Fibroblast of skin of scalp (primary cell): Measurements from ENCODE around the gene PPIP5K1.

Experiments used
- DNase-seq: peaks from one replicate; pipeline ENCODE4 v3.0.0-alpha.2; 2013

The PPIP5K1 gene

GRCh38 chr15:43544266-43544665 lies 45.7 kb downstream of the PPIP5K1 start:
- DNase-seq: no peak

- DNase-seq: no peak
Measured at GRCh38 chr15:43541785-43542184, 48.2 kb downstream of the PPIP5K1 start.

- no peak for DNase-seq
Measured at GRCh38 chr15:43538091-43538490, 51.9 kb downstream of the PPIP5K1 start.

DNA sequence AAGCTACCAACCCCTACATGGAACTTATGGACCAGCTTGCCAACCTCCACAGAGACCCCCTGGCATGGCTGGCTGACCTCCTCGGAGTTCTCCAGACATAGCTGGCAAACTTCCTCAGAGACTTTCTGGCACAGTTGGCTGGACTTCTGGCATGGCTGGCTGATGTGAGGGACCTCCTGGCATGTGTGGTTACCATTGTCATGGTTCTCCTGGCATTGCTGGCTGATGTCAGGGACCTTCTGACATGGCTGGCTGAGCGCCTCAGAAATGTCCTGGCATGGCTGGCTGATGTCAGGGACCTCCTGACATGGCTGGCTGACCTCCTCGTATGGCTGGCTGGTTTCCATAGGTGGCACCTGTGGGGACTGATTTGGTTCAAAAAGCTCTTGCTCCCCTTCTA lies 55.1 kb downstream of the PPIP5K1 start:
- DNase-seq: no peak

GRCh38 chr15:43532826-43533225 lies 57.2 kb downstream of the PPIP5K1 start:
- DNase-seq: peak; percentile 53

- no peak for DNase-seq
Measured at GRCh38 chr15:43531018-43531670, 58.9 kb downstream of the PPIP5K1 start.

DNA sequence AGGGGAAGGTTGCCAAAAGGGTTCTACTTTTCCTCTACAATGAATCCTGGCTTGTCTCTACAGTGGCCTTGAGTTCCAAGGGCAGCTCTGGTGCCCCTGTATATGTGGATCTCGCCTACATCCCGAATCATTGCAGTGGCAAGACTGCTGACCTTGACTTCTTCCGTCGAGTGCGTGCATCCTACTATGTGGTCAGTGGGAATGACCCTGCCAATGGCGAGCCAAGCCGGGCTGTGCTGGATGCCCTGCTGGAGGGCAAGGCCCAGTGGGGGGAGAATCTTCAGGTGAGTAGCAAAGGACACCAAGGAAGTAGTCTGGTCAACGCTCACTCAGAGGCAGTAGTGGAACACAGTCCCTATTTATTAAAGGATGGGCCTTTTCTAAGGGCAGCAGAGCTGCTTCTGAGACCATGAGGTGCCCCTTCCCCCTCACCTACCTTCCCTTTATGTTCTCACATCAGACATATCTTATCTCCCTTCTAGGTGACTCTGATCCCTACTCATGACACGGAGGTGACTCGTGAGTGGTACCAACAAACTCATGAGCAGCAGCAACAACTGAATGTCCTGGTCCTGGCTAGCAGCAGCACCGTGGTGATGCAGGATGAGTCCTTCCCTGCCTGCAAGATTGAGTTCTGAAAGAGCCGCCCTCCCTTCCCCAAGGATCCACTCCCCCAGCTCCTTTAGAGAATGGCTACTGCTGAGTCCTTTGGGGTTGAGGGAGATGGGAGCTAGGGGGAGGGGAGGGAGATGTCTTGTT lies 60.2 kb downstream of the PPIP5K1 start:
- DNase-seq: no peak

- DNase-seq: no peak
Measured at GRCh38 chr15:43529141-43529540, 60.9 kb downstream of the PPIP5K1 start.

- DNase-seq: no peak
Measured at GRCh38 chr15:43528542-43529007, 61.4 kb downstream of the PPIP5K1 start.

DNA sequence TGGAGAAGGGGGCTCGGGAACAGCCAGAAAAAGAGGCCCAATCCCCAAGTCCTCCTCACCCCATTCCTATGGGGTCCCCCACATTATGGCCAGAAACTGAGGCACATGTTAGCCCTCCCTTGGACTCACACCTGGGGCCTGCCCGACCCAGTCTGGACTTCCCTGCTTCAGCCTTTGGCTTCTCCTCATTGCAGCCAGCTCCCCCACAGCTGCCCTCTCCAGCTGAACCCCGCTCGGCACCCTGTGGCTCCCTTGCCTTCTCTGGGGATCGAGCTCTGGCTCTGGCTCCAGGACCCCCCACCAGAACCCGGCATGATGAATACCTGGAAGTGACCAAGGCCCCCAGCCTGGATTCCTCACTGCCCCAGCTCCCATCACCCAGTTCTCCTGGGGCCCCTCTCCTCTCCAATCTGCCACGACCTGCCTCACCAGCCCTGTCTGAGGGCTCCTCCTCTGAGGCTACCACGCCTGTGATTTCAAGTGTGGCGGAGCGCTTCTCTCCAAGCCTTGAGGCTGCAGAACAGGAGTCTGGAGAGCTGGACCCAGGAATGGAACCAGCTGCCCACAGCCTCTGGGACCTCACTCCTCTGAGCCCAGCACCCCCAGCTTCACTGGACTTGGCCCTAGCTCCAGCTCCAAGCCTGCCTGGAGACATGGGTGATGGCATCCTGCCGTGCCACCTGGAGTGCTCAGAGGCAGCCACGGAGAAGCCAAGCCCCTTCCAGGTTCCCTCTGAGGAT lies 62.0 kb downstream of the PPIP5K1 start:
- DNase-seq: no peak

DNA sequence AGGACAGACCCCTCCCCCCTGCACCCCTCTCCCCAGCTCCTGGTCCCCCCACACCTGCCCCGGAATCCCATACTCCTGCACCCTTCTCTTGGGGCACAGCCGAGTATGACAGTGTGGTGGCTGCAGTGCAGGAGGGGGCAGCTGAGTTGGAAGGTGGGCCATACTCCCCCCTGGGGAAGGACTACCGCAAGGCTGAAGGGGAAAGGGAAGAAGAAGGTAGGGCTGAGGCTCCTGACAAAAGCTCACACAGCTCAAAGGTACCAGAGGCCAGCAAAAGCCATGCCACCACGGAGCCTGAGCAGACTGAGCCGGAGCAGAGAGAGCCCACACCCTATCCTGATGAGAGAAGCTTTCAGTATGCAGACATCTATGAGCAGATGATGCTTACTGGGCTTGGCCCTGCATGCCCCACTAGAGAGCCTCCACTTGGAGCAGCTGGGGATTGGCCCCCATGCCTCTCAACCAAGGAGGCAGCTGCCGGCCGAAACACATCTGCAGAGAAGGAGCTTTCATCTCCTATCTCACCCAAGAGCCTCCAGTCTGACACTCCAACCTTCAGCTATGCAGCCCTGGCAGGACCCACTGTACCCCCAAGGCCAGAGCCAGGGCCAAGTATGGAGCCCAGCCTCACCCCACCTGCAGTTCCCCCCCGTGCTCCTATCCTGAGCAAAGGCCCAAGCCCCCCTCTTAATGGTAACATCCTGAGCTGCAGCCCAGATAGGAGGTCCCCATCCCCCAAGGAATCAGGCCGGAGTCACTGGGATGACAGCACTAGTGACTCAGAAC lies 62.8 kb downstream of the PPIP5K1 start:
- no peak for DNase-seq

DNA sequence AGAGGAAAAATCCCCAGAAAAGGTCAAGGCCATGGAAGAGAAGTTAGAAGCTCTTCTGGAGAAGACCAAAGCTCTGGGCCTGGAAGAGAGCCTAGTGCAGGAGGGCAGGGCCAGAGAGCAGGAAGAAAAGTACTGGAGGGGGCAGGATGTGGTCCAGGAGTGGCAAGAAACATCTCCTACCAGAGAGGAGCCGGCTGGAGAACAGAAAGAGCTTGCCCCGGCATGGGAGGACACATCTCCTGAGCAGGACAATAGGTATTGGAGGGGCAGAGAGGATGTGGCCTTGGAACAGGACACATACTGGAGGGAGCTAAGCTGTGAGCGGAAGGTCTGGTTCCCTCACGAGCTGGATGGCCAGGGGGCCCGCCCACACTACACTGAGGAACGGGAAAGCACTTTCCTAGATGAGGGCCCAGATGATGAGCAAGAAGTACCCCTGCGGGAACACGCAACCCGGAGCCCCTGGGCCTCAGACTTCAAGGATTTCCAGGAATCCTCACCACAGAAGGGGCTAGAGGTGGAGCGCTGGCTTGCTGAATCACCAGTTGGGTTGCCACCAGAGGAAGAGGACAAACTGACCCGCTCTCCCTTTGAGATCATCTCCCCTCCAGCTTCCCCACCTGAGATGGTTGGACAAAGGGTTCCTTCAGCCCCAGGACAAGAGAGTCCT lies 63.6 kb downstream of the PPIP5K1 start:
- DNase-seq: no peak

DNA sequence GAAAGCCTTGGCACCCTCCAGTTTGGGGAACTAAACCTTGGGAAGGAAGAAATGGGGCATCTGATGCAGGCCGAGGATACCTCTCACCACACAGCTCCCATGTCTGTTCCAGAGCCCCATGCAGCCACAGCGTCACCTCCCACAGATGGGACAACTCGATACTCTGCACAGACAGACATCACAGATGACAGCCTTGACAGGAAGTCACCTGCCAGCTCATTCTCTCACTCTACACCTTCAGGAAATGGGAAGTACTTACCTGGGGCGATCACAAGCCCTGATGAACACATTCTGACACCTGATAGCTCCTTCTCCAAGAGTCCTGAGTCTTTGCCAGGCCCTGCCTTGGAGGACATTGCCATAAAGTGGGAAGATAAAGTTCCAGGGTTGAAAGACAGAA lies 64.9 kb downstream of the PPIP5K1 start:
- DNase-seq: no peak

DNA sequence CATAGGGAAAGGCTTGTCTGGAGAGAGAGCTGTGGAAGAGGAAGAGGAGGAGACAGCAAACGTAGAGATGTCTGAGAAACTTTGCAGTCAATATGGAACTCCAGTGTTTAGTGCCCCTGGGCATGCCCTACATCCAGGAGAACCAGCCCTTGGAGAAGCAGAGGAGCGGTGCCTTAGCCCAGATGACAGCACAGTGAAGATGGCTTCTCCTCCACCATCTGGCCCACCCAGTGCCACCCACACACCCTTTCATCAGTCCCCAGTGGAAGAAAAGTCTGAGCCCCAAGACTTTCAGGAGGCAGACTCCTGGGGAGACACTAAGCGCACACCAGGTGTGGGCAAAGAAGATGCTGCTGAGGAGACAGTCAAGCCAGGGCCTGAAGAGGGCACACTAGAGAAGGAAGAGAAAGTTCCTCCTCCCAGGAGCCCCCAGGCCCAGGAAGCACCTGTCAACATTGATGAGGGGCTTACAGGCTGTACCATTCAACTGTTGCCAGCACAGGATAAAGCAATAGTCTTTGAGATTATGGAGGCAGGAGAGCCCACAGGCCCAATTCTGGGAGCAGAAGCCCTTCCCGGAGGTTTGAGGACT lies 65.7 kb downstream of the PPIP5K1 start:
- no peak for DNase-seq

DNA sequence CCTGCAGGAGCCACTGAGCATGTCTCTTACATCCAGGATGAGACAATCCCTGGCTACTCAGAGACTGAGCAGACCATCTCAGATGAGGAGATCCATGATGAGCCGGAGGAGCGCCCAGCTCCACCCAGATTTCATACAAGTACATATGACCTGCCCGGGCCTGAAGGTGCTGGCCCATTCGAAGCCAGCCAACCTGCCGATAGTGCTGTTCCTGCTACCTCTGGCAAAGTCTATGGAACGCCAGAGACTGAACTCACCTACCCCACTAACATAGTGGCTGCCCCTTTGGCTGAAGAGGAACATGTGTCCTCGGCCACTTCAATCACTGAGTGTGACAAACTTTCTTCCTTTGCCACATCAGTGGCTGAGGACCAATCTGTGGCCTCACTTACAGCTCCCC lies 66.4 kb downstream of the PPIP5K1 start:
- DNase-seq: no peak

- no peak for DNase-seq
Measured at GRCh38 chr15:43522247-43522646, 67.8 kb downstream of the PPIP5K1 start.

DNA sequence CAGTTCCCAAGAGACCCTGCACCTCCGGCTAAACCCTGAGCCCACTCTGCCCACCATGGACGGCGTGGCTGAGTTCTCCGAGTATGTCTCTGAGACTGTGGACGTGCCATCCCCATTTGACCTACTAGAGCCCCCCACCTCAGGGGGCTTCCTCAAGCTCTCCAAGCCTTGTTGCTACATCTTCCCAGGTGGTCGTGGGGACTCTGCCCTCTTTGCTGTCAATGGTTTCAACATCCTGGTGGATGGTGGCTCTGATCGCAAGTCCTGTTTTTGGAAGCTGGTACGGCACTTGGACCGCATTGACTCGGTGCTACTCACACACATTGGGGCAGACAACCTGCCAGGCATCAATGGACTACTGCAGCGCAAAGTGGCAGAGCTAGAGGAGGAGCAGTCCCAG lies 68.6 kb downstream of the PPIP5K1 start:
- no peak for DNase-seq

GRCh38 chr15:43520138-43520537 lies 69.9 kb downstream of the PPIP5K1 start:
- no peak for DNase-seq

GRCh38 chr15:43519196-43519595 lies 70.8 kb downstream of the PPIP5K1 start:
- no peak for DNase-seq

DNA sequence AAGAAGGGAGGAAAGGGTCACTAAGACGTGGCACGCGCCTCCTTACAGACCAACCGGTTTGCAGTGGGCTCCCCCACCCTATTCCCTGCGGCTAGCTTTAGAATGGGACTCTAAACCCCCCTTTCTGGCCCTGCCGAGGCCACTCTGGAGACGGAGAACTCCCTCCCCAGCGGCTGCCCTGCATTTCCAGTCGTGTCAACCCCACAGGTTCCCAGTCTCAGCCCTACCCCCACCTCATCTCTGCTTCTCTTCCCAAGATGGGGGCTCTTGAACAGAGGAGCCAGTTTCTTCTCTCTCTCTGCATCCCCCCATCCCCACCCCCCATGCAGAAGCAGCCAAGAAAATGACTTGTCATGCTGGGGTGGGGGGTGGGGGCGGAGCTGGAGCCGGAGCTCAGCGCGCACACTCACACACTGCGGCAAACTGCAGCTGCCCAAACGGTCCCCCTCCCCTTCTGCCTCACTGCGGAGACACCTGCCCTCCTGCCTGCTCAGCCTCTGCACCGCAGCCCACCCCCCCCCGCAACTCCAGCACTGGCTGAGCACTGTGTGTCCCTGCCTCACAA lies 71.7 kb downstream of the PPIP5K1 start:
- DNase-seq: peak; percentile 79
